Left kidney (tissue), 2 donors: ENCODE measurements around the gene AVP. TPM values are rescaled to one million over a fixed set of nuclear protein-coding genes. Genes with fewer than 3 reads are reported as not detected.
A peak's percentile ranks its signal among the peaks of the same experiment; 100 is the strongest.

ENCODE experiments used
- DNase-seq: peaks from one replicate; pipeline ENCODE4 v3.0.0-alpha.2; 2013
- polyA plus RNA-seq: library from polyadenylated mRNA; unstranded; fragments of 120-200 nt; gene quantifications from one replicate; pipeline ENCODE4 v1.2.1, GENCODE V29; 2013; ENCODE audit not compliant: insufficient read length

The AVP gene
- polyA plus RNA-seq, 1 donor, result 0.28 TPM

DNA sequence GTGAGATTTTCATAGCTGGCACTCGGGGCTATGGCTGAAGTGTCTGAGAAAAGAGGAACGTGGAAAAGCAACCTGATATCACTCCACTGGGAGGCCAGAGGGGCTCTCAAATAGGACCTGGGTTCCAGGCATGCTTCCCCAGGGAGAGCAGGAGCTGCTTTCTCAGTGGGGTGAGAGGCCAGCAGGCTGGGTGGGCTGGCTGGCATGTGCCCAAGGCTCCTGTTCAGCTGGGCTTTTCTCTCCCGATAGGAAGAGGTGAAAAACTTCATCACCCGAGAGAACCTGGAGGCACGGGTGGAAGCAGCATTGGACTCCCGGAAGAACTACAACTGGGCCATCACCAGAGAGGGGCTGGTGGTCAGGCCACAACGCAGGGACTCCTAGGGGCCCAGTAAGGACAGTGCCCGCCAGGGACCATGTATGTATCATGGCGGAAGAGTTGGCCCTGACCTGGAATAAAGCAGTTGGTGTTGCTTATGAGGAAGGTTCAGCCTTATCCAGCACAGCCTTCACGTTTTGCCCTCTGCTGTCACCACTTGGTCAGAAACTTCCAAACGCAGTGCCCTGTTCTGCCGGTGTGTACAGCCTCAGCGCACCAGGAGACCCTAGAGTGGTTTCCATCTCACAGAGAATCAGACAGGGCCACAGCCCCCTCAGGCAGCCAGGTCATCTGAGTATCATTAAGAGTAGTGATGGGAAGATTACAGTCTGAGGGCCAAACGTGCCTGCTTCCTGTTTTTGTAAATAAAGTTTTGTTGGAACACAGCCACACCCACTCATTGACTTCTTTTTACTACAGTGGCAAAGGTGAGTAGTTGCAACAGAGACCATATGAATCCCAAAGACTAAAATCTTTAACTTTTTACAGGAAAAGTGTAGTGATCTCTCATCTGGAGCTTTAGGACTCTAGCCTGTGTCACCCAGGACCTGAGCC, 36.8 kb downstream of the AVP start:
- no peak for DNase-seq

DNA sequence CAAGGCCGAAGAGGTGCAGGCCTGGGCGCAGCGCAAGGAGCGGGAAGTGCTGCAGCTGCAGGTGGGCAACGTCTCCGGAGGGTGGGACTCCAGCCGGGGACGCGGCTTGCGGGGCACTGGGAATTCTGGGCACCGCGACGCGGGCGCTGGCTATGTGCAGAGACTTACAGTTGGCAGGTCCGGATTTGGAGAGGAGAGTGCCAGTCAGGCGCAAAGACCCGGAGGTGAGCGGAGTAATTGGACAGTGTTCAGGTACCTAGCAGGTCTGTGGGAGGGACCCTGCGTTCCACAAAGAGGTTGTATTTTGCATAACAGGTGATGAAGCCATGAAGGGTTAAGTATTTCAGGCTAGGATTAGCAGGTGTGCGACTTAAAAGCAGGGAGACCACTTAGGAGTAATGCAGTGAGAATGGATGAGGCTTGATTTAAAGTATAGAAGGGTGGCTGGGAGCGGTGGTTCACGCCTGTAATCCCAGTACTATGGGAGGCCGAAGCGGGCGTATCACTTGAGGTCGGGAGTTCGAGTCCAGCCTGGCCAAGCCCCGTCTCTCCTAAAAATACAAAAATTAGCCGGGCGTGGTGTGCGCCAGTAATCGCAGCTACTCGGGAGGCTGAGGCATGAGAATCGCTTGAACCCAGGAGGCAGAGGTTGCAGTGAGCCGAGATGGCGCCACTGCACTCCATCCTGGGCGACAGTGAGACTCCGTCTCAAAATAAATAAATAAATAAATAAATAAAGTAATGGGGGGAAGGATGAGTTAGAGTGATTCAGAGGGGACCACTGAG, 37.7 kb downstream of the AVP start:
- no peak for DNase-seq

GRCh38 chr20:3045816-3046676, 38.5 kb downstream of the AVP start, which contains the start of gene MRPS26:
Gene MRPS26, plus strand, starts transcription at chr20:3046052. Its CDS starts 17 bp downstream, at chr20:3046069.
- DNase-seq, result peak; percentile 89

GRCh38 chr20:3045042-3045815, 39.3 kb downstream of the AVP start:
- no peak for DNase-seq

DNA sequence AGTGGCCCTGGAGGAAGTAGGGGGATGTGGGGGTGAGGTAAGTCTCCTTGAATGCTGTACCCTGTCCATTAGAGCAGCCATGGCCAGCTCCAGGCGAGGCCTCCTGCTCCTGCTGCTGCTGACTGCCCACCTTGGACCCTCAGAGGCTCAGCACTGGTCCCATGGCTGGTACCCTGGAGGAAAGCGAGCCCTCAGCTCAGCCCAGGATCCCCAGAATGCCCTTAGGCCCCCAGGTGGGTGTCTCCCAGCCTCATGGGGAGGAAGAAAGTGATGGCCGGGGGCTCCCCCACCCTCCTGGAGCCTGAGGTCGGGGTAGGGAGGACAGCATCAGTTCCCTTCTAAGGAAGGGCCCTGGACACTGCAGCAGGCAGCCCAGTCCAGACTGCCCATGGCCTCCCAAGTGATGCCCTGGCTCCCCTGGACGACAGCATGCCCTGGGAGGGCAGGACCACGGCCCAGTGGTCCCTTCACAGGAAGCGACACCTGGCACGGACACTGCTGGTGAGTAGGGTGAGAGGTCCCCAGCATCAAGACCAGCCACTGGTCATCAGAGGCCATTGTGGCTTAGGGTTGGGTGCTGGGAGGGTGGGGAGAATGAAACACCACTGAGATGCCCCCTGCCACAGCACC, 40.1 kb downstream of the AVP start:
- no peak for DNase-seq

- no peak for DNase-seq
These were observed 41.2 kb downstream of the AVP start, which contains the start of gene GNRH2 for GRCh38 chr20:3043322-3043721. Gene GNRH2, plus strand, starts transcription at chr20:3043622. Its CDS starts 793 bp downstream, at chr20:3044415.

DNA sequence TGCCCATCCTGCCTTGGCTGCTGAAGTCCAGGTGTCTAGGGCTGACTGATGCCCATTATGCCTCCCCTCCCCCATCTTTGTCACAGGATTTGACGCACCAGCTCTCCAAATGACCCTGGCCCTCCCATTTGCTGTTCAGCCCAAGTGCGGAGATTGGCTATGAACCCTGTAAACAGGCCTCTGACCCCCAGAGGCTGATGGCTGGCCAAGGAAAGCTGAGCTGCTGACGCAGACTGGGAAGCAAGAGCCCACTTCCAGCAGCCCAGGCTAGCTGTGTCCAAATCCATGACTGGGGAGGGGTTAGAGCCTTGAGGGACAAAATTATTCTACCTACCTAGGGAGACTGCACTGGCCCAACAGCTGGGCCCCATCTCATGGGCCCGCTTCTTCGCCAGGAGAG, 41.9 kb downstream of the AVP start:
- DNase-seq, result no peak

DNA sequence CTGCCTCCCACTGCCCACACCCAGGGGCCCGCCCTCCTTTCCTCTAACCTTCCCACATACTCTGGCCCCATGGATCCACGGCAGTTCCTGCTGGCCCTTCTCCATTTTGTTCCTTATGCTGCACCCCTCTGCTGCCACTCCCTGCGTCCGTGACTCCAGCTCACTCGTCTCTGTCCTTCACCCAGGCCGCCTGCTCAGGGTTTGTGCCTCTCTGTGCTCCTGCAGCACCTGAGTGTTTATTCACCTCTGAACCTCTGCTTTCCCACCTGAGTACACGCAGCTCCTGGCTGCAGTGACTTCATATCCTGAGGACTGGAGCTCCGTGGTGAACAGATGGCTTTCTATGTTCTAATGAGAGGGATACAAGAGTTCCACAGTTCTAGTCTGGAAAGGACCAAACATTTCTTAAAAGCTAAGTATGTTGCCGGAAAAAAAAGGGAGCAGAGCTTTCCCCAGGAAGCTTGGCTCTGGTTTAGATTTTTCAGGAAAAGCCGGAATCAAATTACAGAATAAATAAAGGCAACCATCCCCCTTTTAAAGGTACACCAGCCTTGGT, 42.6 kb downstream of the AVP start:
- peak; percentile 54 for DNase-seq

DNA sequence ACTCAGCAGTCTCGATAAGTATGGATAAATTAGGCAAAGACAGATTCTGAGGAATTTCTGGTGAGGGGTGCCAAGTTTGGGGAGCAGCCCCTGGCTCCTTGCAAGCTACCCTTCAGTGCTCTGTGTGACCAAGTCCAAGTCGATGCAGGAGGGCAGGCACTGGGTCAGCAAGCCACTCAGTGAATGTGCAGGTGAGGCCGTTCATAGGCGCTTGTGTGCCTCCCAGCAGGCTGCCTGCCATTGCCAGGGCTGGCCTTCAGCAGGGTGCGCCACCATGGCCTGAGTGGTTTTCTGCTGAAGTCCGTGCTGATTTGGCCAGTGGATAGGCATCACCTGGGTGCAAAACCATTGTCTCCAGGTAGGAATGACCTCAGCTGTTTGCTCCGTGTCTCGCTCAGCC, 44.4 kb downstream of the AVP start:
- DNase-seq, result no peak

DNA sequence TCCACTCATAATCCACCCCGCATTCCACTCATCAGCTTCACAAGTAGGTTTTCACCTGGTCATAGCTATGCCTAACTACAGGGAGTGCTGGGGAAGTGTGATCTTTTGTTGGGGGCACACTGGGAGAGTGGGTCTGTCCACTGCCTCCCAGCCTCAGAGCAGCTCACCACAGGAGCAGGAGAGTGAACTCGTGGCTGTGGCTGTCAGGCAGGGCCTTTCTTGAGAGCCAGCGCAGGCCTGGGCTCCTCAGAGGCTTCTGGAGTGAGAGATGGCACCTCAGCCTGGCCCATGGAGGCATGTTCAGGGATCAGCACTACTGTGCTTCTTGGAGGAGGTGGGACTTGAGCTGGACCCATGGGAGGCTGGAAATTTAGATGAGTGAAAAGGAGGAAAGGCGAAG, 45.1 kb downstream of the AVP start:
- no peak for DNase-seq

DNA sequence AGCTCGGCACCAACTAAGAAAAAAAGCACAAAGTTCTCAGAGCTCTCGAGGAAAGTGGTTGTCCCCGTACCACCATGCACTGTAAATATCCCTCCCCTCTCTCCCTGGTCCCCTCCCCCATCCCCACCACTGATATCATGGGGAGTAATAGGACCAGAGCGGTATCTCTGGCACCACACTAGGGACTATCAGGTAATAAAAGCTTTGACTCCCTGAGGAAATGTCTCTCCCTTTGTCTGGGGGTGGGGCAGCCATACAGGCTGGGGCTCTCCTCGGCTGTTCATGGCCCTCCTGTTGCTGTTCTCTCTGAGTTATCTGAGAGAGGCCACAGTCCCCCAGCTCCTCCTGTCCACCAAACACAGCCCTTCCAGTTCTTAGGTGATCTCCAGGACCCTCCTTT, 46.1 kb downstream of the AVP start:
- no peak for DNase-seq

DNA sequence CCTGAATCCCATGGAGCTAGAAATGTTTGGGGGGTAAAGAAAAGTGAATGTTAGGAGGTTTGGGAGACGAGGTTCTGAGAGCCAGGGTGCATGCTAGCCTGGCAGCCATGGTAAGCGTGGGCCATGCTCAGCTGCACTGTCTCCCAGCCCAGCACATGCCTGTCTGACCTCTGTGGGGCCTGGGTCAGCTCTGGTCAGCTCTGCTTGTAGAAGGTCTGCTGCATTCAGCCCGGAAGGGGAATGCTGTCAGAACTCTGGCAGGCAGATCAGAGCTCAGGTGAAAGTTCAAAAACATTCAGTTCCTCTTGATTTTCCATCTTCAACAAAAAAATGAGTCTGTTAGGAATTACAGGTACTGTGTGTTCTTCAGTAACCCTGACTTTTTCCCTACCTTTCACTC, 46.9 kb downstream of the AVP start:
- DNase-seq, result no peak

DNA sequence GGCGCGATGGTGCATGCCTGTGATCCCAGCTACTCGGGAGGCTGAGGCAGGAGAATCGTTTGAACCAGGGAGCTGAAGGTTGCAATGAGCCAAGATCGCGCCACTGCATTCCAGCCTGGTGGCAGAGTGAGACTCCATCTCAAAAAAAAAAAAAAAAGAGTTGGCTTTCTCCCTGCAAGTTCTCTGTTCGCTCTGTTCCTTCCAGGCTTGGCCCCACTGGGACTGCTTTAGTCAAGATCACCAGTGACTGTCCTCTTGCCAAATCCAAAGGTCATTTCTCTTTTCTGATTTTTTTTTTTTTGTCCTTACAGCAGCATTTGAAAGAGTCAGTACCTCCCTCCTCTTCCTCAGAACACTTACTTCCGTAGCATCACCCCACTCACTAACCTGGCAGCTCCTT, 51.9 kb downstream of the AVP start:
- no peak for DNase-seq

Other genes starting within 250 kb of the AVP start
- 56.3 TPM for gene PCED1A, start 244.1 kb downstream of the AVP start, polyA plus RNA-seq
- gene VPS16, start 244.0 kb downstream of the AVP start, polyA plus RNA-seq, result 36.9 TPM
- gene PTPRA, start 211.2 kb downstream of the AVP start, polyA plus RNA-seq, result 103 TPM
- gene GNRH2, start 41.1 kb downstream of the AVP start, polyA plus RNA-seq, result 0.73 TPM
- 48.0 TPM for gene MRPS26, start 38.7 kb downstream of the AVP start, polyA plus RNA-seq
- gene OXT, start 13.1 kb downstream of the AVP start, polyA plus RNA-seq, result 0.60 TPM
- 20.4 TPM for gene FASTKD5, start 75.1 kb upstream of the AVP start, polyA plus RNA-seq
- gene UBOX5, start 75.1 kb upstream of the AVP start, polyA plus RNA-seq, result 9.9 TPM
- gene LZTS3, start 88.8 kb upstream of the AVP start, polyA plus RNA-seq, result 13.7 TPM
- 49.1 TPM for gene DDRGK1, start 120.0 kb upstream of the AVP start, polyA plus RNA-seq
- gene ITPA, start 124.8 kb upstream of the AVP start, polyA plus RNA-seq, result 53.1 TPM
- gene SLC4A11, start 154.5 kb upstream of the AVP start, polyA plus RNA-seq, result 2.3 TPM